Activated gamma-delta T cell treated with anti-CD3 and anti-CD28 coated beads, Interleukin-2, amount 50 U/mL, for 16 hours (primary cell): ENCODE data around the gene PPT2.

Experiments
- DNase-seq: peaks from one replicate; pipeline ENCODE4 v3.0.0-alpha.2; 2020; ENCODE audit warnings: low read depth

The PPT2 gene

GRCh38 chr6:32153564-32154513 is at the start of gene PPT2:
PPT2 (plus strand) TSS chr6:32154141; CDS start chr6:32154595, 454 bp downstream.
- DNase-seq: peak; percentile 67

- no peak for DNase-seq
These were observed 48.5 kb upstream of the PPT2 start for GRCh38 chr6:32105433-32105832.

- no peak for DNase-seq
These were observed 46.5 kb upstream of the PPT2 start for GRCh38 chr6:32107406-32107805.

- DNase-seq: no peak
These were observed 45.8 kb upstream of the PPT2 start for GRCh38 chr6:32108094-32108627.

GRCh38 chr6:32108727-32109113 is 45.2 kb upstream of the PPT2 start:
- no peak for DNase-seq

- no peak for DNase-seq
These were observed 44.7 kb upstream of the PPT2 start, which contains the start of gene TNXB for GRCh38 chr6:32109114-32109764. TNXB (minus strand) TSS chr6:32109338; CDS start chr6:32098198, 11,140 bp downstream.

GRCh38 chr6:32109765-32110160 is 44.2 kb upstream of the PPT2 start:
- no peak for DNase-seq

- no peak for DNase-seq
These were observed 43.3 kb upstream of the PPT2 start for GRCh38 chr6:32110632-32111031.

- no peak for DNase-seq
These were observed 42.4 kb upstream of the PPT2 start for GRCh38 chr6:32111424-32112066.

- no peak for DNase-seq
These were observed 41.4 kb upstream of the PPT2 start for GRCh38 chr6:32112431-32112980.

- no peak for DNase-seq
These were observed 40.3 kb upstream of the PPT2 start for GRCh38 chr6:32113386-32114352.

GRCh38 chr6:32114796-32115195 is 39.1 kb upstream of the PPT2 start:
- DNase-seq: no peak

GRCh38 chr6:32115623-32116022 is 38.3 kb upstream of the PPT2 start:
- DNase-seq: no peak

GRCh38 chr6:32116674-32117073 is 37.3 kb upstream of the PPT2 start:
- DNase-seq: no peak

GRCh38 chr6:32117461-32117860 is 36.5 kb upstream of the PPT2 start:
- no peak for DNase-seq

- peak; percentile 50 for DNase-seq
These were observed 34.9 kb upstream of the PPT2 start for GRCh38 chr6:32118782-32119628.

GRCh38 chr6:32120573-32121059 is 33.3 kb upstream of the PPT2 start:
- no peak for DNase-seq

- no peak for DNase-seq
These were observed 30.3 kb upstream of the PPT2 start for GRCh38 chr6:32123681-32124080.

- DNase-seq: no peak
These were observed 27.1 kb upstream of the PPT2 start for GRCh38 chr6:32126880-32127279.

- DNase-seq: no peak
These were observed 26.6 kb upstream of the PPT2 start for GRCh38 chr6:32127409-32127716.
